ENCODE data around the gene ENTR1. TPM values are rescaled to one million over a fixed set of nuclear protein-coding genes. Genes with fewer than 3 reads are reported as not detected.

Gene ENTR1
- total and polyA plus RNA-seq, 10 of the 15 experiments (the other 5 are each of a cell fraction or from before 2014, with no cell fraction given) = 8.2 to 96.4 (median 41.1) TPM

- TF ChIP-seq ETV6 (conservative IDR thresholded peaks at IDR 0.05 in 1 of 2, IDR thresholded peaks at IDR 0.05 in 1 of 2; ENCODE audit: borderline replicate concordance in 1 of 2, low read depth in 1 of 2) = no peak
- no peak for TF ChIP-seq FOXK2 (IDR thresholded peaks at IDR 0.05)
Observed at GRCh38 chr9:136370687-136371532, 39.5 kb downstream of the ENTR1 start (continued).

- no peak overlapping the region for H3K4me3 ChIP-seq
- H3K79me2 ChIP-seq (ENCODE audit: control insufficient read depth, insufficient read depth, low read length) = no peaks in the 10 kb centered on the region
- no peak overlapping the region for H2AFZ ChIP-seq (ENCODE audit: control insufficient read depth, low read depth, low read length)
- no peaks in the 10 kb centered on the region for H4K20me1 ChIP-seq (ENCODE audit: control insufficient read depth, insufficient read depth)
- no peak for ATAC-seq
- intact Hi-C loops (cut with micrococcal nuclease; ENCODE audit: unreplicated experiment) (no loop called here), in situ Hi-C loops (cut with MboI) (no loop called here)
- no TSS peak for BruUV-seq (replicated peaks)
- no peak for DNase-seq (ENCODE audit: low read depth, low spot score)
- H3K27ac ChIP-seq (ENCODE audit: control insufficient read depth, insufficient read depth) = no peak overlapping the region
- no peak for FAIRE-seq
- H3K27me3 ChIP-seq (replicated peaks in 1 of 2; ENCODE audit: control insufficient read depth in 2 of 2, insufficient read depth in 2 of 2, low read length in 1 of 2) = no peaks in the 10 kb centered on the region
- CTCF ChIA-PET = no interaction called here
- peaks cover 0 to 1% of the 10 kb centered on the region in 2 experiments; a peak in 3 of 4 replicates for H3K36me3 ChIP-seq (ENCODE audit: control insufficient read depth in 2 of 2, insufficient read depth in 2 of 2, low read length in 1 of 2)
- no peaks in the 10 kb centered on the region for H3K9me3 ChIP-seq (replicated peaks; ENCODE audit: control insufficient read depth, insufficient read depth, low read length)
- 0 out of 2 replicates have a peak, but pooled peaks cover 4% of the 10 kb centered on the region for H3K4me1 ChIP-seq (ENCODE audit: control insufficient read depth, insufficient read depth, low read length)
- SMC1A ChIA-PET (ENCODE audit: uncharacterized antibody, unreplicated experiment) = no interaction called here
- H3K9ac ChIP-seq (ENCODE audit: control insufficient read depth, insufficient read depth, low read length) = no peak overlapping the region
- RAD21 ChIA-PET (ENCODE audit: unreplicated experiment) = no interaction called here
- H3K4me2 ChIP-seq (ENCODE audit: control insufficient read depth, insufficient read depth) = no peak overlapping the region
- POLR2A ChIA-PET = no interaction called here
- WGBS (ENCODE audit: insufficient coverage, insufficient replicate concordance, low lambda C conversion rate, missing lambda C conversion rate) = 82% methylated on average over 18 of the region's 19 CpGs
- TF ChIP-seq CBFB (IDR thresholded peaks at IDR 0.05; ENCODE audit: low read depth) (no peak), ASH2L (IDR thresholded peaks at IDR 0.05; ENCODE audit: borderline replicate concordance, low read depth) (no peak), SMAD5 (IDR thresholded peaks at IDR 0.05; ENCODE audit: low read depth) (no peak), SUZ12 (IDR thresholded peaks at IDR 0.05; ENCODE audit: unreplicated experiment) (no peak), ZNF592 (IDR thresholded peaks at IDR 0.05) (no peak), BCL3 (IDR thresholded peaks at IDR 0.05; ENCODE audit: borderline replicate concordance, insufficient read depth, low read depth, low read length, poor library complexity, severe bottlenecking) (no peak), BCLAF1 (IDR thresholded peaks at IDR 0.05) (no peak), SMC3 (IDR thresholded peaks at IDR 0.05; ENCODE audit: borderline replicate concordance, low read length) (no peak), RB1 (IDR thresholded peaks at IDR 0.05; ENCODE audit: borderline replicate concordance) (no peak), HDAC2 (IDR thresholded peaks at IDR 0.05) (no peak), ZNF24 (IDR thresholded peaks at IDR 0.05) (no peak), LARP7 (IDR thresholded peaks at IDR 0.05) (no peak)
Observed at GRCh38 chr9:136370037-136370436, 40.4 kb downstream of the ENTR1 start.

All from GM12878 (cell line).